Cortex of kidney (tissue), 1 donor: ENCODE results near the gene KCNJ12.
"Not testable (repeated sequence)": the region's sequence is repeated elsewhere in the genome, so short reads cannot be mapped to it uniquely, and the experiment has no call there.

Experiments used
- DNase-seq: peaks from one replicate; lab custom pipeline; 2025; lab: John Stamatoyannopoulos, UW

KCNJ12 gene

DNA sequence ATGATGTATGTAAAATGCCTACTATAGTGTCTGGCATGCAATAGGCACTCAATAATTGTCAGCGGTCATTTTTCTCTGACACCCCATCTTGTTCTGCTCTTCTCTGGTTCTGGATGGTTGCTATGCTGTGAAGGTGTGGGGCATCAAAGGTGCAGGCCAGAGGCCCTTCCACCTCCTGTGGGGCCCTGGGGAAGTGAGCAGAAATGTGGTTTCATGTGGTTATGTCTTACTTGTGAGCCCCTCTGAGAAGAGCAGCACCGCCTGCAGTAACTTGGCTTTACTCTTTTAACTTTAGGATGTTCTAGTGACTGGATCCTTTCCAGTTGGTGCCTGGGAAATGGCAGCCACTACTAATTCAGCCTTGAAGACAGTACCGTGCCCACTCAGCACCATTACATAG, 32.1 kb downstream of the KCNJ12 start:
- not testable (repeated sequence) for DNase-seq

DNA sequence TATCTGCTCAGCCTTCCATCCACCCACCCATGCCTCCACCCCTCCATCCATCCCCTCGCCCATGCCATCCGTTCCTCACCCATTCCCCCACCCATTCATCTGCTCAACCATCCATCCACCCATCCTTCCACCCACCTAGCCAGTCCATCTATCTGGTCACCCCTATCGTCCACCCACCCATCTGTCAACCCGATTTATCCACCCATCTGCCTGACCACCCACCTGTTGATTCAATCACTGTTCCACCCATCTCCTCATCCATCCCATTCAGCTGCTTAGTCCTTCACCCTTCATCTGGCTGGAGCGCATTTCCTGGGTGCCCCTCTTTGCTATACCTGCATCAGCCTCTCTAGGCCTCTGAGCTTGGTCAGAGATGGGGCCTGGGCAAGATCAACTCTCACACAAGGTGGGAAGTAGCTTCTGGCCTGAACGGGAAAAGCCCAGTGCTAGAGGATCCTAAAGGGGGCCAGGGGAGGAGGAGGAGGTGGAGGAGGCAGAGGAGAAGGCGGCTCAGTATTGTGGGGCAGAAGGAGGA, 32.7 kb downstream of the KCNJ12 start:
- not testable (repeated sequence) for DNase-seq

DNA sequence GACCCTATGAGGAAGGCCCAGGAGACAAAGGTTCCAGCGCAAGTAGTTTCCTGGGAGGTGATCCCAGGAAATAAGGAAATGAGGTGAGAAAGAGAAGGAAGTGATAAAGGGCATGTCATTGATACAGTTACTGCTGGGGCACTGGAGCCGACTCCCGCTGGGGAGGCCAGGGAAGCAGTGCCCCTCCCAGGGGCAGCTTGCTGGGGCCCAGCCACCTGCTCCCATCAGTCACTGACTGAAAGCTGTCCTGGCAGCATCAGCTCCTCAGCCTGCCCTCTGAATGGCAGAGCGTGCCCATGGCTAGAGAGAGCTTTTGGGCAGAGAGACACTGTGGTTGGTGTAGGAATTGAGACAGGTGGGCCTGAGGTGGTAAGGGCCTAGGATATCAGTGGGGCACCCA, 33.2 kb downstream of the KCNJ12 start:
- DNase-seq = not testable (repeated sequence)

DNA sequence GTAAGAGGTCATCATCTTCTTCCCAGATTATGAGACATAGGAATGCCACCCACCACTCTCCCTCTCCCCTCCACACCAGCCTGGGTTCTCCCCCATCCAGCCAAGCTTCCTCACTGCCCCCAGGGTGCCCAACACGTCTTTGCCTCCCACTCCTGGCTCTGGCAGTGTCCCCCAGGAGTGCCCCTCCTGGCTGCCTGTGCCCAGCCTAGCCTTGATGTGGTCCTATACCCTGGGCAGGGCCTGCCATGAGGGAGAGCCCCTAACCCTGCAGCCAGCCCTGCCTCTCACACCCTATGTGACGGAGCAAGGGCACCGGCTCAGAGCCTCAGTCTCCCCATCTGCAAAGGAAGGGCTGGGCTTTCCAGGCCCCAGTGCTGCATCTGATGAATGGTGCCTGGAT, 33.8 kb downstream of the KCNJ12 start:
- not testable (repeated sequence) for DNase-seq

DNA sequence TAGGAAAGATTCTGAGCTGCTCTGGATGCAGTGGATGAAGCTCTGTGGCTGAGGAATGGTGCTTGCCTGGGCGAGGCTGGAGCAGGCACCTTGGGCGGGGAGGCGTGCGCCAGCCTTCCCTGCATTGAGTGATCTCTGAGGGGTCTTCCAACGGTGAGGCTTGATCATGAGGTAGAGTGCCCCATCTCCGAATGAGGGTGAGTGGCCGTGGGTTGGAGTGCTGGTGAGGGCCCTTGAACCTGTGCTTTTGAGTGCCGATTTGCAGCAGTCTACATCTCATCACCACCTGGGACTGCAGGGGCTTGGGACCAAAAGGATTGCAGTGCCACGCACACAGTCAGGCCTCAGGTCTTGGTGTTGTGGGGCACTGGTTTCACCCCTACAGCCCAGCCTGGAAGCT, 34.2 kb downstream of the KCNJ12 start:
- not testable (repeated sequence) for DNase-seq

DNA sequence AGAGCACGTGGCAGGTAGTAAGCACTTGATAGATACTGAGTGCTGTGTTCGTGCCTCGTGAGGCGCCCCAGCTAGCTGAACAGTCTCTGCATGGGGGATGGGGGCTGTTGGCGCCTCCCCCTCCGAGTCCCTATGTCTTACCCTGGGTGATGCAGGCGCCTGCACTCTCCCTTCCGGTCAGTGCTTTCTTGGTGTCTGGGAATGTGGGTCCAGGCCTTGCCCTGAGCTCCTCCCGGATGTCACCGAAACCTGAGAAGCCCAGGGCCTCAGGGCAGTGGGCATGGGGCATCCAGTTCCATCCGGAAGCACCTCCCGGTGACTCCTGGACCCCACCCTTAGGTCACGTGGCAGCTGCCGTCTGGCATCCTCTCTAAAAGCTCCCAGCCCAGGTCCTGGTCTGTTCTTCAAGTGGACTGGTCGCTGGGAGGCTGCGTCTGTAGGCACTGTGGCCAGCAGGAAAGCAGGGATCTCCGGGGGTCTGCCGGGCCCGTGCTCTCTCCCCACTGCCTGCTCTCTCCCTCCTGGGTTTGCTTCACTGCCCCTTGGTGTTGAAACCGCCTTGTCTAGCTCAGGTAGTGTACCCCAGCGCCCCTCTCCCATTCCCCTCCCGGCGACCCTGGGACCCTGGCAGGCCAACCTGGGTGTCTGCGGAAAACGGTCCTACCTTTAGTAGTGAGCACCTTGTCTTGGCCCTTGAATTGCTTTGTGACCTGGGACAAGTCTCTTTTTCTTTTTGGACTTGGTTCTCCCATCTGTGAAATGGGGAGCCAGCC, 34.9 kb downstream of the KCNJ12 start:
- not testable (repeated sequence) for DNase-seq

DNA sequence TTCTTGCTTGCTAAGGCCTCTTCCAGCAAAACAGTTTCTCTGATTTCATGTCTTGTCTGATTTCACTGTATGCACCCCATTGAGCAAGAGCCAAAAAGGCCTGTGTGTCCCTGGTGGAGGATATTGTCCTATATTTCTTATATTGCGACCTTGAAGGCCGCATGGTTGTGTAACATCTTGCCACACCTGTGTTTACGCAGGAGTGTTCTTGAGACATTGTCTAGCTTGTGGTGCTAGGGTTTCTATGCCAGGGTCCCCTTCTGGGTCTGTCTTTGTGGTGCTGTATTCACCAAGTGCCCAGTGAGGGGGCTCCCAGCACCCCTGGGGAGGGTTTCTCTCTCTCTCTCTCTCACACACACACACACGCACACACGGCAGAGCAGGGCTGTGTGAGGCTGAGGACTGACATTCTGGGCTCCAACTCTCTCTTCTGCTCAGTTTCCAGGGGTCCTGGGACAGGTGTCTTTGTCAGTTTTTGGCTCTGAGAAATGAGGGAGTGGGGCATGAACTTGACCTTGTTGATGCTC, 35.6 kb downstream of the KCNJ12 start:
- not testable (repeated sequence) for DNase-seq

DNA sequence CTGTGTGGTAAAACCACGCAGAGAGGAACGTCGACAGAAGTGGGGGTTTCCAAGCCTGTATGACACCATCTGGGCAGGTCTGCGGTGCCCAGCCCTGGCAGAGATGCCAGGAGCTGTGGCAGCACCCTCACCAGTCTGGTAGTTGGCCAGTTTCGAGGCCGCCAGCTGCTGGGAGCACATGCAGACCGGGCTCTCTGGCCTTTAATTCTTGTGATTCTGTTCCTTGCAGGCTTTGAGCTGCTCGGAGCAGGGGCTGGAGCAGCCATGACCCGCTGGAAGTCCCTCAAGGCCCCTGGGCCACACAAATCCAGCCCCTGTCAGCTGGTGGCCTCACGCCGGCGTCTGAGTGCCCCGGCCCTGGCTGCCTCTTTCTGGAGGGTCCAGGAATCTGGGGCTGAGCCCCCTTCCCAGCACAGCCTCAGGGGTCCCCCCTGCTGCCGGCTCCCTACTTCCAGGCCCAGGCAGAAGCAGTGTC, 36.1 kb downstream of the KCNJ12 start:
- DNase-seq = not testable (repeated sequence)

DNA sequence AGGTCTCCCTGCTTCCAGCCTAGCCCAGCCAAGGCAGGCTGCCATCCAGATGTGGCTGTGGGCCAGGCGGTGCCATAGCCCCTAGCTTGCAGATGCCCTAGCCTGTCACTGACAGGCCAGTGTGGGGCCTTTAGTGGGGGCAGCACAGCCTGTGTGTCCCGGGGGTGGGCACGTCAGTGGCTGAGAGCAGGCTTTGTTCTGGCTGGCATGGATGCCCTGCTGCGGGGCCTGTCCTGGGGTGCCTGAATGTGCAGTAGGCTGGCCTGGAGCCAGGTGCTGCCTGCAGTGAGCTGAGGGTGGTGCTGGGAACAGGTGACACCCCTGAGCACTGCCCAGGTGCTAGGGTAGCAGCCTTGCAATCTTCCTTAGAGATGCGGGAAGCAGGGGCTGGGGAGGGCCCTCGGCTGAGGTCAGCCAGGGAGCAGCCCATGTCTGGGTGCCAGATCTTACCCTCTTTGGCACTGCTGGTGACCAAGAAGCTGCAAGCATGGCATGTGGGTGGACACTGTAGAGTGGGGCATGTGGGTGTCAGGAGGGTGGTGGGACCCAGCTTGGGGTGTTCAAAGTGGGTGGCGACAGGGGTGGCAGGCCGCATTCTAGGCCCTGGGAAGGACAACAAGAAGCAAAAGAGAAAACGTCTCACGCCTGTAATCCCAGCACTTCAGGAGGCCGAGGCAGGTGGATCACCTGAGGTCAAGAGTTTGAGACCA, 37.6 kb downstream of the KCNJ12 start:
- not testable (repeated sequence) for DNase-seq

DNA sequence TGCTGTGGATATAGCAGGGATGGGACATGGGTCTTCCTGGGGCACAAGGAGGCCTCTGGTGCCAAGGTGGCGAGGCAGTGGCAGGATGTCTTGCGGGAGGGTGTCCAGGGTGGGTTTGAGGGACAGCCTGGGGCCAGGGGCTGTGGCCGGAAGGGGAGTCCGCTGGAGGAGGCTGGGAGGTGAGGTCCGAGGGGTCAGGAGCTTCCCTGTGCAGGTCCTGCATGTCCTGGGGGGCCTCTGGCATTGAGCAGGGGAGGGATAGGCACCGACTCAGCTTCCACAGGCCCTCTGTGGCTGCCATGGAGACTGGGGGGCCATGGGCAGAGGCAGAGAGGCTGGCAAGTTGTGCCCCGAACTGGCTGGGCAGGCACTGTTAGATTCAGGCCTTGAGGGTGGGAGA, 38.5 kb downstream of the KCNJ12 start:
- not testable (repeated sequence) for DNase-seq

DNA sequence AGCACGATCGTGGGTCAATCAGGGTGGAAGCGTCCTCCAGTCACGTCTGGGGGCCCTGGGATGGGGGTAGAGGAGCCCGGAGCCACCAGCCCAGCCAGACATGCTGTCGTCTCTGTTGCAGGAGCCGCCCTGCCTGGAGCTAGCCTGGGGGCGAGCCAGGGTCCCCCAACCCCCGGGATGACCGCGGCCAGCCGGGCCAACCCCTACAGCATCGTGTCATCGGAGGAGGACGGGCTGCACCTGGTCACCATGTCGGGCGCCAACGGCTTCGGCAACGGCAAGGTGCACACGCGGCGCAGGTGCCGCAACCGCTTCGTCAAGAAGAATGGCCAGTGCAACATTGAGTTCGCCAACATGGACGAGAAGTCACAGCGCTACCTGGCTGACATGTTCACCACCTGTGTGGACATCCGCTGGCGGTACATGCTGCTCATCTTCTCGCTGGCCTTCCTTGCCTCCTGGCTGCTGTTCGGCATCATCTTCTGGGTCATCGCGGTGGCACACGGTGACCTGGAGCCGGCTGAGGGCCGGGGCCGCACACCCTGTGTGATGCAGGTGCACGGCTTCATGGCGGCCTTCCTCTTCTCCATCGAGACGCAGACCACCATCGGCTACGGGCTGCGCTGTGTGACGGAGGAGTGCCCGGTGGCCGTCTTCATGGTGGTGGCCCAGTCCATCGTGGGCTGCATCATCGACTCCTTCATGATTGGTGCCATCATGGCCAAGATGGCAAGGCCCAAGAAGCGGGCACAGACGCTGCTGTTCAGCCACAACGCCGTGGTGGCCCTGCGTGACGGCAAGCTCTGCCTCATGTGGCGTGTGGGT, 39.2 kb downstream of the KCNJ12 start:
- DNase-seq = not testable (repeated sequence)

DNA sequence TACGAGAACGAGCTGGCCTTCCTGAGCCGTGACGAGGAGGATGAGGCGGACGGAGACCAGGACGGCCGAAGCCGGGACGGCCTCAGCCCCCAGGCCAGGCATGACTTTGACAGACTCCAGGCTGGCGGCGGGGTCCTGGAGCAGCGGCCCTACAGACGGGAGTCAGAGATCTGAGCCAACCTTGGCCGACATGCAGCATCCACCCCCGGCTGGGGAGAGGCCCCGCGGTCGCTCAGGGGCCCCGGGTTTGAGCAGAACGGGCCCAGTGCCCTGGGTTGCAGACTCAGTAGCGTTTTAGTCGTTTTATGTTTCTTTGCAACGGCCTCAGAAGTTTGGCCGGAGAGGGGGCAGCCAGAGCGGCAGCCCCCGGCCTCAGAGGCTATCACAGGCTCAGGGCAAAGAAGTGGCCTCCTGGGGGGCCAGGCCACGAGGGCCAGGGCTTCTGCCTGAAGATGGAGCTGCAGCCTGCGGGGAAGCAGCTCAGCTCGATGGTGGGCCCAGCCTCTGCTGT, 40.4 kb downstream of the KCNJ12 start:
- DNase-seq = not testable (repeated sequence)

DNA sequence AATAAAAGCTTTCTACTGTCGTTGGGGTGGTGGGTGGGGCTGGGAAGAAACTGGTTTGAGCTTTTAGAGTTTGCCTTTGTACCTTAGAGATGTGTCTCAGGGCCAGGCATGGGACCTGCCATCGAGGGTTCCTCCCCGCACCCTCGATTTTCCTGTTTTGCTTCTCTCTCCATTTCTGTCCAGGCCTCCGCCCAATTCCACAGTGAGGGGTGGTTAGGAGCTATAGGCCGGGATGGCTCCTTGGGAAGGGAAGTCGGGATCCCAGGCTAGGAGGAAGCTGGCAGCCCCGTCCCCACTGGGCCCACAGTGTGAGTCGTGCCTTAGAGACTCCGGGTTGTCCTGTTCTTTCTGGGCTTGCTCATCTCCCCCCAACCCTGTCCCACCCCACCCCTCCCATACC, 41.2 kb downstream of the KCNJ12 start:
- not testable (repeated sequence) for DNase-seq

DNA sequence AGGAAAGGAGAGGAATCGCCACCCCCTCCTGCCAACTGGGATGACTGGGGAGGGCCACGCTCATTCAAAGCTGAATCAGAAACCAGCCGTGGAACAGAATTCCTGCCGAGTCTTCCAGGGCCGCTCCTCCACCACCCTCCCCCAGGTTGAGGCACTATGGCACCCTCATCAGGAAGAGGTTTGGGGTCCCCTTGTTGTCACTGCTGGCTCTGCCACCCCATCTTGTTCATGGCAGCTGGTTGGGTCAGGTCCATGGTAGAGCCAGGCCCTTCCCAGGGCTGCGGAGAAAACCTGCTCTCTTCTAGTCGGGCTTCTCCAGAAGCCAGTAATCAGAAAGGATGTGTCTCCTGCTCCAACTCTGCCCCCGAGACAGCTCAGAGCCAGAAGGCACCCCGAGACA, 41.8 kb downstream of the KCNJ12 start:
- DNase-seq = no peak

DNA sequence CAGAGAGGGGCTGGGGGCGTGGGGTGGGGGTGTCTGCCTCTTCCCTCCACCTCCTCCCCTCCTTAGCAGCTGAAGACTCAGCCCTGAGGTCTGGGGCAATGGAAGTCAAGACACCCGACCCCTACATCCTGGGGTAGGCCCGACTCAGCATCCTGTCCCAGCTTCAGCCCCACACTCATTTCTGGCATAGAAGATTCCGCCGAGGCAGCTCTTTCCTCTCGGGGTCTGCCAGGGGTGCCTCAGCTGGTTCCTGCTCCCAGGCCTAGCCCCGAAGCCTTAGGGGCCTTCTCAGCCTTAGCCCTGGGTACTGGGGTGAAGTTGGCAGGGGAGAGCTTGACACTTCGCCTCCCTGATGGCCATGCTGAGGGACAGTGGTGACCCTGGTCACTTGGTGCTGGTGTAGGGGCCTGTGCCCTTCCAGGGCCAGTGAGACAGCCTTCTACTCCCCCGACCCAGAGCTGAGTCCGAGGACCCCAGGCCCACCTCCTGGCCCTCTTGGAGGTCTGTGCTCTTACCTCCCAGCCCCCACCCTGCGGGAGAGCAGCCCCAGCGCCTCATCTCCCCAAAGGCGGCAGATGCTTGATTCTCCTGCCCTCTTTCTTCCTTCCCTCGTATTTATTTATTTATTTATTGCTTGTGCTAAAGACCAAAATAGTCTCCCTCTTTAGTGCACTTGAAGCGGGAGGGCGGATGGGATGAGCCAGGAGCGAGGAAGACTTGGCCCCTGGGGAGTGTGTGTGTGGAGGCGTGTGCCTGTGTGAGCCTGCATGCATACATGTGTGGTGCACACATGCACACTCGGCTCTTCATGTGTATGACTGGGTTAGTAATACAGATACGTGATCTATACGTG, 42.5 kb downstream of the KCNJ12 start:
- no peak for DNase-seq

DNA sequence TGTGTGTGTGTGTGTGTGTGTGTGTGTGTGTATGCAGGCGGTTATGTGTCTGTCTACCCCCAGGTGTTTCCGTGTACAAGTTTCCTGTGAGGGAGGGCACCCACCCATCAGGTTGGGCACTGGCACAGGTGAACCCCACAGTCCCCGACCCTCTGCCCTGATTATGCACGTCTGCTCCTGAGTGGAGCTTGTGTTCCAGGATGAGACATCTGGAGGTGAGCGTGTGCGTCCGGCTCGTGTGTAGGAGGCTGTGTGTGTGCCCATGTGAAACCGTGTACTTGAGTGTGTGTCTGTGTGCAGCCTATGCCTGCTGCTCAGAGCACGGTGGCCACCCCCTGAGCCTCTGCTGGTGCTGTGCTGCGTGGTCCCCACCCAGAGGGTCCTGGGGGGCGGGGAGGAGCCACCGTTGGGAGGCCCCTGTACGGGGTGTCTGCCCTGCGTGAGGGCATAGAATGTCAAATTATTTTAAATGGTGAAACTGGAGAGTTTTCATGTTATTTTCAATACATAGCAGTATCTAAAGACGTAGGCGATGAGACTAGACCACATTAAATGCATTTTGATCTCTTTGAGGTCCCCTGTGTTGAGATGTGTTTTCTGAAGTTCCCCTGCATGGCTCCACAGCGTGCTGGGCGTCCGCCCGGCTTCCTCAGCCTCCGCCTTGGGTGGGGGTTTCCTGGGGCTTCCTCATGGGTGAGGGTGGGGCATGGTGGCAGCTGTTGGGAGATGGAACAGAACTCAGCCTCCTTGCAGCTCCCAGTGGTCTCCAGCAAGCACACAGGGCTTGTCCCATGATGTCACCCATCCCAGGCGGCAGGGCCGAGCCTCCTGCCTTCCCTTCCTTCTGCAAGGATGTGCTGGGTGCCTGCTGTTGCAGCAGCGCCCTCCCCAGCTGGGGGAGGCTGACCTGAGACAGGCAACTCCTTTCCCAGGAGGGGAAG, 43.4 kb downstream of the KCNJ12 start:
- DNase-seq = no peak

DNA sequence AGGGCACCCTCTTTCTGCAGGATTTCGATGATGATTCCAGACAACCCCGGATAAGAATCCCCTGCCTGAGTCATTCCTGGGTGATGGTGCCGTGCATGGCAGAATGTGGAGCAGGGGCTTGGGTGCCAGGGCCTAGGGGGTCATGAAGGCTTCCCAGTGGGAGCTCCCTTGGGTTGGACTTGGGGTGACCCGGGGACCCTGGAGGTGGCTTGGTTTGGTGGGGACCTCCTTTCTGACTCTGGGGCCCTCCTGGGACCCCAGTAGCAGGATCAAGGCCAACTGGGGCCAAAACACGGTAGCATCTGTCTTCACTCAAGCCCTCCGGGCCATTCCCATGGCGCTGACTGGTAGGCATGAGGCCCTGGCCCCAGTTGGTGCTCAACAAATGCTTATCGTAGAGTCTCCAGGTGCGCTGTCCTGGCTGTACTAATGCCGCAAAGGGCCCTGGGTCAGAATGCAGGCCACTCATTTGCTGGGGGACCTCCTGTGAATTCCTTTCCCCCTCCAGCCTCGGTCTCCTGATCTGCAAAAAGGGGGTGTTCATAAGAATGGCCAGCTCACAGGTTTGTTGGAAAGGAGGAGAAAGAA, 44.4 kb downstream of the KCNJ12 start:
- not testable (repeated sequence) for DNase-seq

DNA sequence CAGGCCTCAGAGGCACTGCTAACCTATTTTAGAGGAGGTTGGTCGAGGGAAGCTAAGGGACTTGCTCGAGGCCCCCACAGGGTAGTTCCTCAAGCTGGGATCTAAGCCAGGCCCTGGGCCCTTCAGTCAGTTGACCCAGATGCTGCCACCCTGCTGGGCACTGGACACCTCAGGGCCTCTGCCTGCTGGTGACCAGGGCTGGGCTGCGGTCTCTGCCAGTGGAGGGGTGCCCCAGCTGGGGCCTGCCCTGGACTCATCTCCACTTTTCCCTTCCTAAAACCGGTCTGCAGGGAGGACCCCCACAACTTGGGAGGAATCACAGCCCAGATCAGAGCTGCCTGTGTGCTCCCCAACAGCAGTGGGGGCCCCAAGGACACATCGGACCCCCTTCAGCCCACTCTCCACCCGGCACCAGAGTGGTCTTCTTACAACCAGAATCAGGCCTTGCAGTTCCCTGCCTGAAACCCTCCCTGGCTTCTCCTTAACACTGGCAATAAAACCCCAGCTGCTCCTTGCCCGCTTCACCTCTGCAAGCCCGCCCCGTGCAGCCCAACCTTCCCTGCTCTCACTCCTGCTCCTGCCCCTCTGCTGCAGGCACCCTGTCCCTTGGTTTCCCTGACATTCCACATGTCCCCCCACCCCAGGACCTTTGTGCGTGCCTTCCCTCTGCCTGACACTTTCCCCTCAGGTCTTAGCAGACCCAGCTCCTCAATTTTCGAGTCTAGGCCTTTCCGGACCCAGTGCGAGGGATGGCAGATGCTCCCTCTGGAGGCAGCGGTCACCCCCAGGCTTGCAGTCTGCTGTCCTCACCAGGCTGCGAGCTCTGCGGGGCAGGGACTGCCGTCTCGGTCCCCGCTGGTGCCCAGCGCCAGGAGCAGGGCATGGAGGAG, 45.5 kb downstream of the KCNJ12 start:
- not testable (repeated sequence) for DNase-seq
